IPS-20b (cell line): ENCODE data around the gene ADAMTSL1.

Experiments used
- H3K27ac ChIP-seq: one replicate; pipeline ENCODE4 v1.5.1; 2013; ENCODE audit warnings: low read length
- H3K27me3 ChIP-seq: 2 replicates; pipeline ENCODE4 v1.6.1; 2013; ENCODE audit warnings: mild to moderate bottlenecking, low read length, inconsistent platforms; ENCODE audit not compliant: insufficient read depth
- H3K36me3 ChIP-seq: 2 replicates; pipeline ENCODE4 v1.6.1; 2013; ENCODE audit warnings: low read depth, mild to moderate bottlenecking, inconsistent platforms, low read length, moderate library complexity; ENCODE audit not compliant: insufficient read depth
- H3K4me1 ChIP-seq: 2 replicates; pipeline ENCODE4 v1.6.1; 2013; ENCODE audit warnings: mild to moderate bottlenecking, control low read depth, inconsistent platforms, low read length, moderate library complexity; ENCODE audit not compliant: insufficient read depth
- H3K4me3 ChIP-seq: 2 replicates; pipeline ENCODE4 v1.5.1; 2013; ENCODE audit warnings: mild to moderate bottlenecking, low read length, inconsistent platforms
- H3K9ac ChIP-seq: 2 replicates; pipeline ENCODE4 v1.6.1; 2013; ENCODE audit warnings: low read depth, mild to moderate bottlenecking, inconsistent platforms, low read length, moderate library complexity
- H3K9me3 ChIP-seq: 2 replicates; pipeline ENCODE4 v1.6.1; 2013; ENCODE audit warnings: mild to moderate bottlenecking, low read depth, low read length, inconsistent platforms; ENCODE audit not compliant: insufficient read depth

Gene ADAMTSL1

DNA sequence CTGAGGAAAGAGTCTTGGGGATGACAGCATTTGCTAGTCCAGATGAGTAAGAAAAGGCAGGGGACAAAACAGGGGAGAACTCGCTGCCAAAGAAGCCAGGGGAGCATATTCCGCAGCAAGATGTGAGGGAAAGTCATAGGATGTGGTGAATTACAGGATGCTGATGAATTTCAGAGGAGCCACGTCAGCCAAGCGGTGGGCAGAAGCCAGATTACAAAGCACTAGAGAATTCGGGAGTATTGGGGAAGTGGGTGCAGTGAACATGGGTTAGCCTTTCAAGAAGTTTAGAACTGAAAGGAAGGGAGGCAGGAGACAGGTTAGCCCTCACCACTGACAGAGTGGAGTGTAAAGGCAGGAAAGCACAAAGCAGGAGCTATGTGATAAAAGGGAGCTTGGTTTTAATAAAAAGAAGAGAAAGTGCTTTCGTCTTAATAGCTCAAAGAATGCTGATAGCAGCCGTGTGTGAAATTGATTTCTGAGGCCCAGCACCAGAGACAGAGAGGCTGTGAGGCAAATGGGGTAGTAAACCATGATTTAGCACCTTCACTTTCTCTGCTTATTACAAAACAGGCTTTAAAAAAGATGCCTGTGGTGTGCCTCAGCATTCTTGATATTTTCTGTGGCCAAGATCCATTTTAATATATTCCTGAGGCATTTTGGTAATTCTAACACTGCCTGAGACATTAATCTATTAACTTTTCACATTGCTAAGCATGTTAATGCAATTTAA lies 16.9 kb downstream of the ADAMTSL1 start:
- Histone ChIP-seq H3K36me3 (no peaks in the 10 kb centered on the region), H3K9ac (no peak overlapping the region), H3K4me3 (no peak overlapping the region), H3K27me3 (no peaks in the 10 kb centered on the region), H3K27ac (no peak overlapping the region), H3K9me3 (no peaks in the 10 kb centered on the region), H3K4me1 (0 out of 2 replicates have a peak, but pooled peaks cover 7% of the 10 kb centered on the region)

DNA sequence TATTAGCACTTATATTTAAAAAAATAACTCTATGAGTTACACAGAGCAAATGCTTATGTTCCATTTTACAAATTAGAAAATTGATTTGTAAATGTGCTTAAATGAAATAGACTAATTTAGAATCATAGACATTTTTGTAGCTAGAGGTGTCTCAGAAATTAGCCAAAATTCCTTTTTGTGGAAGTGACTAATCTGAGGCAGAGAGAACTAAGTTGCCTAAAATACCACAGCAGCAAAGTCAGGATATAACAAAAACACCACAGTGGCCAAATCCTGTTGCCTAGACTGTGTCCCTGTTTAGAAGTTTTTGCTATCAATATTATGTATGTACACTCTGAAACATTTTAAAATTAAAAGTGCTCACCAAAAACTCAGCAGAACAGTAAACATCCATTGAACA lies 18.7 kb downstream of the ADAMTSL1 start:
- Histone ChIP-seq H3K9ac (no peak overlapping the region), H3K27me3 (no peaks in the 10 kb centered on the region), H3K4me3 (no peak overlapping the region), H3K36me3 (no peaks in the 10 kb centered on the region), H3K9me3 (no peaks in the 10 kb centered on the region), H3K27ac (no peak overlapping the region), H3K4me1 (0 out of 2 replicates have a peak, but pooled peaks cover 7% of the 10 kb centered on the region)

DNA sequence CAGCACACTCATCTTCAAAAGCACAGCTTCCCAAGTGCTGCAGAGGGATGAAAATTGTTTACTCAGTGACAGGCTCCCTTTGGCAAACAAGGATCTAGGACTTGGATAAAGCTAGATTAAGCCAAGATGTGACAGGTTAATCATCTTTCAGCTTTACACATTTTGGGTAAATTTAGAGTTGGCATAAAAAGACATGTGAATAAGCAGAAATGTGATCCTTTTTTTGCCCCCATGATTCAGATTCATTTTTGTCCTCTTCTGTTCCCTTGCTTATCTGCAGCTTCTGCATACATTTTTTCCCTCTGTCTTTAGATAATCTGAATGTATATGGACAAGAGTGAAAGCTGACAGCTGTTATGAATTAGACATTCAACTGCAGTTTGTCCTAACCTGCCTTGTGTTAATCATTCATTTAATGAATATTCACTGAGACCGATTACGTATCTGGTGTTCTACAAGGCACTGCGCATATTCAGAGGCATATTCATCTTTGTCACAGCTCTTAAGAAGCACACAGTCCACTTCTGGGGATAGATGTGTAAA lies 19.6 kb downstream of the ADAMTSL1 start:
- no peak overlapping the region for H3K4me3 ChIP-seq
- H3K27me3 ChIP-seq = no peaks in the 10 kb centered on the region
- H3K9ac ChIP-seq = no peak overlapping the region
- no peaks in the 10 kb centered on the region for H3K9me3 ChIP-seq
- H3K36me3 ChIP-seq = no peaks in the 10 kb centered on the region
- H3K4me1 ChIP-seq = 0 out of 2 replicates have a peak, but pooled peaks cover 7% of the 10 kb centered on the region
- no peak overlapping the region for H3K27ac ChIP-seq

GRCh38 chr9:18495065-18495464 lies 21.1 kb downstream of the ADAMTSL1 start:
- Histone ChIP-seq H3K9me3 (no peaks in the 10 kb centered on the region), H3K4me3 (no peak overlapping the region), H3K27ac (no peak overlapping the region), H3K9ac (no peak overlapping the region), H3K27me3 (no peaks in the 10 kb centered on the region), H3K36me3 (no peaks in the 10 kb centered on the region), H3K4me1 (0 out of 2 replicates have a peak, but pooled peaks cover 7% of the 10 kb centered on the region)

DNA sequence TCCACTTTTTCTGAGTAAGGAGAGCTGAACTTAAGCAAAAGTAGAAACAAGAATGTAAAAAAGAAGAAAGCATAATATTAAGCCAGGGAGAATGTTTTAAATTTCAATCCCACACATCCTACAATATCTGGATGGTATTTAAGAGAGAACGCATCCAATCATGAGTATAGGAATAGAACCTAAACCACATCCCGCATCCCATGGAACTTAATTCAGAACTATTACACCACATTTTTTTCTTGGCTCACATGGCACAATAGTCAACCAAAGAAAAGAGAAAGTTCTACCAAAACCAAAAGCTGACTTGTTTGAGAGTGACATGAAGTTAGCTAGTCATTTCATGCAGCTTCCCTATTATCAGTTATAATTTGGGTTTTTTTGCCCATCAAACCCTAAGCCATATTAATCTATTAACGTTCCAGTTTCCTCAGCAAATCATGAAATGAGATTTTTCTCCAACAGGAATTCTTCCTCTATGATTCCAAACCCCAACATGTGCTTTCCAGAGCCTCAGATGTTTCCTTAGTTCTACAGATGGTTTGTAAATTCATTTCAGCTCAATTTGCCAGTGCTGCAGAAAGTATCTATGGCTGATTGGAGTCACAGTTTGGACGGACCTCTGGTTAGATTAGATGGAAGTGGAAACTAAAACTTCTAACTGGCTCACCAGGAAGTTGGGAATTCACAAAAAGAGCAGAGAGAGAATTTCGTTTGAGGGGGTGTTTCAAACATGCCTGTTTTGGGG lies 22.5 kb downstream of the ADAMTSL1 start:
- Histone ChIP-seq H3K9me3 (no peaks in the 10 kb centered on the region), H3K4me3 (no peak overlapping the region), H3K27ac (no peak overlapping the region), H3K9ac (no peak overlapping the region), H3K4me1 (no peaks in the 10 kb centered on the region), H3K27me3 (no peaks in the 10 kb centered on the region), H3K36me3 (no peaks in the 10 kb centered on the region)

DNA sequence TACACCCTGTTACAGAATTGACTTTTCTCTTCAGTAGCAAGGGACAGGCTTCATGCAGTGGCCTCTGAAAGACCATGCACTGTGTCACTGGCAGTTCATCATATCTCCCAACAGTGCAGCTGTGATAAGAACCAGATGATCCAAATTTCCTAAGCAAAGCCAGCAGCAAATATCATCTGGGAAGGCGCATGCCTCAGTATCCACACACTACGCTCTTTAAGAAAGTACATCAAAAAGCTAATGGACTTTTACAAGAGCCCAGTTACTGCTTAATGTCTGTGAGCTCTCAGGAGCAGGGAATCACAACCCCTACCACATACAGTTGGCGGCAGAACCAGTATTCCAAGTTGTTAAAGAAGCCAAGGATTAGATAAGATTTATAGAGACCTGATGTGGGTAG lies 25.1 kb downstream of the ADAMTSL1 start:
- H3K9ac ChIP-seq = no peak overlapping the region
- H3K27me3 ChIP-seq = no peaks in the 10 kb centered on the region
- no peaks in the 10 kb centered on the region for H3K36me3 ChIP-seq
- no peak overlapping the region for H3K4me3 ChIP-seq
- H3K27ac ChIP-seq = no peak overlapping the region
- H3K4me1 ChIP-seq = peaks cover 9% of the 10 kb centered on the region; the same call in 1 of the 2 replicates
- no peaks in the 10 kb centered on the region for H3K9me3 ChIP-seq

GRCh38 chr9:18499980-18500379 lies 26.0 kb downstream of the ADAMTSL1 start:
- Histone ChIP-seq H3K27me3 (no peaks in the 10 kb centered on the region), H3K4me1 (peaks cover 16% of the 10 kb centered on the region; the same call in 1 of the 2 replicates), H3K27ac (no peak overlapping the region), H3K9ac (no peak overlapping the region), H3K4me3 (no peak overlapping the region), H3K36me3 (no peaks in the 10 kb centered on the region), H3K9me3 (no peaks in the 10 kb centered on the region)

GRCh38 chr9:18500451-18500850 lies 26.5 kb downstream of the ADAMTSL1 start:
- Histone ChIP-seq H3K27me3 (no peaks in the 10 kb centered on the region), H3K4me3 (no peak overlapping the region), H3K36me3 (no peaks in the 10 kb centered on the region), H3K27ac (no peak overlapping the region), H3K9ac (no peak overlapping the region), H3K9me3 (no peaks in the 10 kb centered on the region), H3K4me1 (peaks cover 19% of the 10 kb centered on the region; the same call in 1 of the 2 replicates)

- Histone ChIP-seq H3K4me3 (peak overlapping the region; percentile 34; the same call in 1 of the 2 replicates), H3K9me3 (no peaks in the 10 kb centered on the region), H3K9ac (no peak overlapping the region), H3K4me1 (peaks cover 19% of the 10 kb centered on the region; the same call in 1 of the 2 replicates), H3K36me3 (no peaks in the 10 kb centered on the region), H3K27ac (no peak overlapping the region), H3K27me3 (no peaks in the 10 kb centered on the region)
These were observed 28.0 kb downstream of the ADAMTSL1 start for GRCh38 chr9:18501949-18502348.

- peak overlapping the region; percentile 34; the same call in 1 of the 2 replicates for H3K4me3 ChIP-seq
- peaks cover 21% of the 10 kb centered on the region; the same call in 1 of the 2 replicates for H3K4me1 ChIP-seq
- no peak overlapping the region for H3K9ac ChIP-seq
- no peaks in the 10 kb centered on the region for H3K27me3 ChIP-seq
- H3K36me3 ChIP-seq = no peaks in the 10 kb centered on the region
- no peaks in the 10 kb centered on the region for H3K9me3 ChIP-seq
- no peak overlapping the region for H3K27ac ChIP-seq
These were observed 28.6 kb downstream of the ADAMTSL1 start for GRCh38 chr9:18502546-18502945.

GRCh38 chr9:18504707-18505106 lies 30.8 kb downstream of the ADAMTSL1 start:
- Histone ChIP-seq H3K4me1 (peaks cover 21% of the 10 kb centered on the region; the same call in 1 of the 2 replicates), H3K9me3 (no peaks in the 10 kb centered on the region), H3K36me3 (no peaks in the 10 kb centered on the region), H3K9ac (peak overlapping the region; percentile 2; the same call in 1 of the 2 replicates), H3K4me3 (no peak overlapping the region; the same call in 1 of the 2 replicates), H3K27ac (no peak overlapping the region), H3K27me3 (no peaks in the 10 kb centered on the region)
